Stimulated activated CD8-positive, alpha-beta memory T cell treated with anti-CD3 and anti-CD28 coated beads, Interleukin-2, amount 100 ng/mL, for 48 hours (primary cell): ENCODE data around the gene BCAM.
"Not testable (repeated sequence)": the region's sequence is repeated elsewhere in the genome, so short reads cannot be mapped to it uniquely, and the experiment has no call there.

Source experiments
- DNase-seq, 2 donors: peaks; one replicate each; pipeline ENCODE4 v3.0.0-alpha.2; 2020; ENCODE audit warnings: low read depth in 2 of 2

BCAM gene

GRCh38 chr19:44817725-44818465 is 9.0 kb downstream of the BCAM start:
- no peak for DNase-seq

- DNase-seq, result no peak
Observed at GRCh38 chr19:44818466-44819031, 9.6 kb downstream of the BCAM start.

- no peak for DNase-seq
Observed at GRCh38 chr19:44819246-44819832, 10.4 kb downstream of the BCAM start.

DNA sequence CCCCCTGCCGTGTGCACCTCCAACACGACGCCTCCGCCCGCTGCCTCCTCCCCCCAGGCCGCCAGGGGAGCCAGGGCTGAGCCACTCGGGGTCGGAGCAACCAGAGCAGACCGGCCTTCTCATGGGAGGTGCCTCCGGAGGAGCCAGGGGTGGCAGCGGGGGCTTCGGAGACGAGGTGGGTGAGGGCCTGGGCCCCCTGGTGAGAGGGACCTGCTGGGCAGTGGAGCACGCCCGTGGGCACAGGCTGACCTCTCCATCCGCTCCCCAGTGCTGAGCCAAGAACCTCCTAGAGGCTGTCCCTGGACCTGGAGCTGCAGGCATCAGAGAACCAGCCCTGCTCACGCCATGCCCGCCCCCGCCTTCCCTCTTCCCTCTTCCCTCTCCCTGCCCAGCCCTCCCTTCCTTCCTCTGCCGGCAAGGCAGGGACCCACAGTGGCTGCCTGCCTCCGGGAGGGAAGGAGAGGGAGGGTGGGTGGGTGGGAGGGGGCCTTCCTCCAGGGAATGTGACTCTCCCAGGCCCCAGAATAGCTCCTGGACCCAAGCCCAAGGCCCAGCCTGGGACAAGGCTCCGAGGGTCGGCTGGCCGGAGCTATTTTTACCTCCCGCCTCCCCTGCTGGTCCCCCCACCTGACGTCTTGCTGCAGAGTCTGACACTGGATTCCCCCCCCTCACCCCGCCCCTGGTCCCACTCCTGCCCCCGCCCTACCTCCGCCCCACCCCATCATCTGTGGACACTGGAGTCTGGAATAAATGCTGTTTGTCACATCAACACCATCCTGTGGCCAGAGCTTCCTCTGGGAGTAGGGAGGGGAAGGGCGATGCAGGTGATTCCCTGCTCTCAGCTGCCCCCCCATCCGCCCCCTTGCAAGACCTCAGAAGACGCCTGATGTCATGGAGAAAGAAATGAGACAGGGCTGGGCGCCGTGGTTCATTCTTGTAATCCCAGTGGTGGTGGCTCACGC is 12.0 kb downstream of the BCAM start:
- no peak for DNase-seq

GRCh38 chr19:44822177-44822576 is 13.3 kb downstream of the BCAM start:
- DNase-seq, result no peak

GRCh38 chr19:44822670-44823372 is 13.9 kb downstream of the BCAM start:
- no peak for DNase-seq

DNA sequence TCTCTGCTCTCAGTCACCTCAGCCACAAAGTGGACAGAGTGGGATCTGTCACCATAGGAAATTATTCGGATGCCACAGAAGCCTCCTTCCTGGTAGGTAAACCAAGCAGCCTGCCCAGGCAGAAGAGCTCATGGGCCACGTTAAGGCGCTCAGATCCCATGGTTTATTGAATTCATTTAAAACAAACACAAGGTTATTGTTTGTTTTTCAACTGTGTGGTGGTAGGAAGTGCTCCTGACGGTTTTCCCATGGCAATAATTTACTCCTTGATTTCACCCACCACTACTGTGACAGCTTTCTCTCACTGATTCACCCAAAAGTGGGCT is 14.4 kb downstream of the BCAM start:
- no peak for DNase-seq

DNA sequence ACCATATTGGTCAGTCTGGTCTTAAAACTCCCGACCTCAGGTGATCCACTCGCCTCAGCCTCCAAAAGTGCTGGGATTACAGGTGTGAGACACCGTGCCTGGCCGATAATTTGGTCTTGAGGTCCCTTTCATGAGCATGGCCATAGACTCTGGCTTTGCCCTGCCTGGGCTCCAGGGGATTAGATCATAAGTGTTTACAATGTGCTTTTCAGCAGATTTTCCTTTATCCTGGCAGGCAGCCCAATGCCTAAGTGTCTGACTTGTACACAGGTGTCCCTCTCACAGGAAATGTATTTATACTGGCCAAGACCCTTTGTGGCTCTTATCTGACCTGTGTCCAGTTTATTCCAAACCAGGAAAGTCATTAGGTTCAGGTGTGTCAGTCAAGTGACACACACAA is 15.9 kb downstream of the BCAM start:
- DNase-seq, result no peak

DNA sequence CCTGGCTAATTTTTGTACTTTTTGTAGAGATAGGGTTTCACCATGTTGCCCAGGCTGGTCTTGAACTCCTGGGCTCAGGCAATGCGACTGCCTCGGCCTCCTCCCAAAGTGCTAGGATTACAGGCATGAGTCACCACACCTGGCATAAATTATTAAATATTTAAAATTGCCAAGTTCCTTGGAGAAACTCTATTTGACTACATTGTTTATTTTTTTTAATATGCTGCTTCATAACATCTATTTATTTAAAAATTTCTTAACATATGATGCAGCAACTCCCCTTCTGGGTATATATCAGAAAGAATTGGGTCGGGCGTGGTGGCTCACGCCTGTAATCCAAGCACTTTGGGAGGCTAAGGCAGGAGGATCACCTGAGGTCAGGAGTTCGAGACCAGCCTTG is 24.0 kb downstream of the BCAM start:
- DNase-seq, result not testable (repeated sequence)

- DNase-seq, result not testable (repeated sequence)
Observed at GRCh38 chr19:44834399-44834798, 25.5 kb downstream of the BCAM start.

DNA sequence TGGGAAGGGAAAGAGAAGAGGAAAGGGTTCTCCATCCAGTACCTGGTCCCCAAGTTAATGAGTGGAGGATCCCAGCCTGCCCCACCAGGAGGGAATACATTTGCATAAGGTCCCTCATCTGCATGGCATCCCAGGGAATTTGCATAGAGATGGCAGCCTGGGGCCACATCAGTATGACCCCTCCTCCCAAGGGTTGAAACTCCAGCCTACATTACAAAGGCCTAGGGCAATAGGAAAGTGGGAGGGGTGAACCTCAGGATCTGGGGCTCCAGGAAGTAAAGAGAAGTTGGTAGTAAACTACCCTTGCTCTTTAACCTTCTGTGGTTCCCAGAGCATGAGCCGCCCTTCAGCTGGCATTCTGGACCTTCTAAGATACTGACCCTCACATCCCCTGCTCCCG is 30.4 kb downstream of the BCAM start:
- DNase-seq, result no peak

- no peak for DNase-seq
Observed at GRCh38 chr19:44840811-44841210, 31.9 kb downstream of the BCAM start.

DNA sequence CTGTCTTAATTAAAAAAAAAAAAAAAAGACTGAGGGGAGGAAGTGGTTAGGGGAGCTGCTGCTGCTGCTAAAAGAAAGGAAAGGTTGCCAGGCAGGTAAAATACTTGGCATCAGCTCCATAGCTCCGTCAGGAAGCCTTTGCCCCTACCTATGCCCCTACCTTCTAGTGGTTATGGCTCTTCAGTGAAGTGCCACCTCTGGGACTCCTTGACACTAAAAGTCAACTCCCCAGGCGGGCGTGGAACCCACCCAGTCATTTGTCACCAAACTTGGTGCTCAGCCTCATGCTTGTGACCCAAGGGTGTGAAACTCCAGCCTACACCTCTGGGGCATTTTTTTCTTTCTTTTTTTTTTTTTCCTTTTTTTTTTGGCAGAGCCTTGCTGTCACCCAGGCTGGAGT is 32.3 kb downstream of the BCAM start:
- DNase-seq, result no peak

GRCh38 chr19:44845286-44845611 is 36.3 kb downstream of the BCAM start:
- DNase-seq, result no peak

GRCh38 chr19:44845612-44846454 is 36.9 kb downstream of the BCAM start, which contains the start of gene NECTIN2:
NECTIN2 (plus strand) TSS chr19:44846297; CDS start chr19:44846526, 229 bp downstream.
- peak; percentile 90 to 94 for DNase-seq

DNA sequence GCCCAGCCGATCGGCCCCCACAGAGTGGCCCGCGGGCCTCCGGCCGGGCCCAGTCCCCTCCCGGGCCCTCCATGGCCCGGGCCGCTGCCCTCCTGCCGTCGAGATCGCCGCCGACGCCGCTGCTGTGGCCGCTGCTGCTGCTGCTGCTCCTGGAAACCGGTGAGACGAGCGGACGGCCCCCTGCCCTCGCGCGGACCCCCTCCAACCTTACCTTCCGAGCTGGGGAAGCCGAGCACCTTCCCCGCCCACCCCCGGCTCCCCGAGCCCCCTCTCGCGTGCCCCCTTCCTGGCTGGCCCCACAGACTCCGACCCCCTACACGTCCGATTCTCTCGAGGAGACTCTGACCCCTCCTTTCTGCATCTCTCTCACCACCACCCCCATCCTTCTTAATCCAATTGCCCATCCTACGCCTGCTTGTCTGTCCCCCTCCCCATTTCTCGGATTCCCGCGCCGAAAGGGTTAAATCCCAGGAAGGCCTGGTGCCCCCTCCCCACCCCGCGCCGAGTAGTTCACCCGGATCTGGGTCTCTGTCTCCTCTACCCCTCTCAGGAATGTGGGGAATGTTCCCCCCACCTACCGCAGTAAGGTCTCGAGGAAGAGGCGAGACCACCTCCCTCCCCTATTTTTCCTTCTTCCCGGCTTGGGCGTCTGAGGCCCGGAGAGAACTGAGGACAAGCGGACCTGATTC is 37.7 kb downstream of the BCAM start:
- no peak for DNase-seq

DNA sequence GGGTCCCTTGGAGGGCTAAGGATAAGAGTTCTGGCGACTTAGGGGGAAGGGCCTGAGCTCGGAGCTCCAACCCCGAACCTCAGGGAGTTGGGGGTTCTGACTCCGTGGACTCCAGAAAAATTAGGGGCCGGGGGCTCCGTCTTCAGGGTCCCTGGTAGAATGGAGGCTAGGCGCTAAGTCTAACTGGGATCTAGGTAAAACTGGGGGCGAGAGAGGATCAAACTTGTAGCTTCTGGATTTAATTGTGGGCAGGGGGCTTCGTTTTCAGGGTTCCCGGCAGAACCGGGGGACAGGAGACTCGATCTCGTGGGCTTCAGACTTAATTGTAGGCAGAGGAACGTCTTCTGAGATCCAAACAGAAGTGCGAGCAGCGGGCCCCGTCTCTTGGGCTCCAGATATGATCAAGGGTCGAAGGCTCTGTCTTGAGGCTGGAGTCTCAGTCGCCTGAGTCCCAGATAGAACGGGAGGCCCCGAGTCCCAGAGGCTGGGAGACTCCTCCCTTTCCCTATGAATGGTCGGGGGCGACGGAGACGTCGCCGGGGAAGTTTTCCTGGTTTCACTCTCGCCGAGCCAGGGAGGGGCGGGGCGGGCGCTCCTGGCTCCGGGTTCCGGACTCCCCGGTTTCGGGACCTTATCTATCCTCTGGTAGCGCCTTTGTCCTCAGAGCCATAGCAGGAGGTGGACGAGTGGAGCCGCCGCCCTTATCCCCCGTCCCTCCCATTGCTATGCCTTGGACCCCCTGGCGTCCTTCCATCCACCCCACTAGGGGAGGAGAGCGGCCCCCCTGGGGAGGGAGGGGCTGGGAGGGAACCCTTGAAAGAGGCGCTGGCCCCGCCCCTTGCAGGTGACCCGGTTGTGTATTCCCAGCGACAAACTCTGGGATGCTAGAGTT is 38.5 kb downstream of the BCAM start:
- no peak for DNase-seq

- DNase-seq, result no peak
Observed at GRCh38 chr19:44848036-44848811, 39.3 kb downstream of the BCAM start.
